ENCODE measurements around the gene ACVR2A. TPM values are rescaled to one million over a fixed set of nuclear protein-coding genes. Genes with fewer than 3 reads are reported as not detected.

Gene ACVR2A
- total and polyA plus RNA-seq, 3 donors from 2014 or later, result 11.4 to 38.3 (median 21.6) TPM

- Histone ChIP-seq H3K9me3 (no peaks in the 10 kb centered on the region), H3K27ac (no peak overlapping the region), H3K36me3 (ENCODE audit: low read depth, missing control alignments) (no peaks in the 10 kb centered on the region), H3K4me1 (peaks cover 5% of the 10 kb centered on the region), H3K4me3 (no peak overlapping the region), H3K27me3 (no peaks in the 10 kb centered on the region)
- no peak for TF ChIP-seq POLR2A (IDR thresholded peaks at IDR 0.05)
- no peak for TF ChIP-seq CTCF (IDR thresholded peaks at IDR 0.05)
- WGBS, 2 donors, result 54 to 59% methylated on average over 3 of the region's 3 CpGs
- intact Hi-C loops (cut with DNase I; ENCODE audit: low total_unique reads), result no loop called here
- DNase-seq, result no peak
Observed at GRCh38 chr2:147913701-147914480, 69.1 kb downstream of the ACVR2A start.

GRCh38 chr2:147916067-147916466, 71.2 kb downstream of the ACVR2A start:
- TF ChIP-seq CTCF (IDR thresholded peaks at IDR 0.05) (no peak), POLR2A (IDR thresholded peaks at IDR 0.05) (no peak)
- DNase-seq, result no peak
- intact Hi-C loops (cut with DNase I; ENCODE audit: low total_unique reads), result no loop called here
- Histone ChIP-seq H3K27me3 (no peaks in the 10 kb centered on the region), H3K4me1 (peaks cover 5% of the 10 kb centered on the region), H3K36me3 (ENCODE audit: low read depth, missing control alignments) (no peaks in the 10 kb centered on the region), H3K27ac (no peak overlapping the region), H3K4me3 (no peak overlapping the region), H3K9me3 (no peaks in the 10 kb centered on the region)
- WGBS, 2 donors, result 90 to 98% methylated on average over 2 of the region's 2 CpGs

- Histone ChIP-seq H3K9me3 (no peaks in the 10 kb centered on the region), H3K36me3 (ENCODE audit: low read depth, missing control alignments) (no peaks in the 10 kb centered on the region), H3K27me3 (no peaks in the 10 kb centered on the region), H3K4me1 (peaks cover 5% of the 10 kb centered on the region), H3K4me3 (no peak overlapping the region), H3K27ac (no peak overlapping the region)
- intact Hi-C loops (cut with DNase I; ENCODE audit: low total_unique reads), result no loop called here
- TF ChIP-seq POLR2A (IDR thresholded peaks at IDR 0.05), result no peak
- WGBS, 2 donors, result 79 to 86% methylated on average over 4 of the region's 4 CpGs
- DNase-seq, result no peak
Observed at GRCh38 chr2:147916723-147917122, 71.9 kb downstream of the ACVR2A start.

- no peak overlapping the region for H3K4me3 ChIP-seq
- no peaks in the 10 kb centered on the region for H3K36me3 ChIP-seq (ENCODE audit: low read depth, missing control alignments)
- intact Hi-C loops (cut with DNase I; ENCODE audit: low total_unique reads), result no loop called here
- H3K27ac ChIP-seq, result no peak overlapping the region
- H3K9me3 ChIP-seq, result no peaks in the 10 kb centered on the region
- DNase-seq, result no peak
- peaks cover 5% of the 10 kb centered on the region for H3K4me1 ChIP-seq
- TF ChIP-seq CTCF (IDR thresholded peaks at IDR 0.05), result no peak
- no peak for TF ChIP-seq POLR2A (IDR thresholded peaks at IDR 0.05)
- no peaks in the 10 kb centered on the region for H3K27me3 ChIP-seq
- WGBS, 2 donors, result 85 to 93% methylated on average over 4 of the region's 4 CpGs
Observed at GRCh38 chr2:147917161-147917560, 72.3 kb downstream of the ACVR2A start.

GRCh38 chr2:147923846-147924245, 79.0 kb downstream of the ACVR2A start:
- H3K4me1 ChIP-seq, result no peaks in the 10 kb centered on the region
- H3K4me3 ChIP-seq, result no peak overlapping the region
- no peak for TF ChIP-seq POLR2A (IDR thresholded peaks at IDR 0.05)
- no peak for TF ChIP-seq CTCF (IDR thresholded peaks at IDR 0.05)
- H3K36me3 ChIP-seq (ENCODE audit: low read depth, missing control alignments), result no peaks in the 10 kb centered on the region
- no peaks in the 10 kb centered on the region for H3K9me3 ChIP-seq
- no peak for DNase-seq
- H3K27me3 ChIP-seq, result no peaks in the 10 kb centered on the region
- H3K27ac ChIP-seq, result no peak overlapping the region
- intact Hi-C loops (cut with DNase I; ENCODE audit: low total_unique reads), result no loop called here
- 77 to 82% methylated on average over 3 of the region's 3 CpGs for WGBS, 2 donors

All from testis (tissue), 3 donors.